Left lung (tissue), 10 donors: Measurements from ENCODE around the gene CSRP1. TPM values are rescaled to one million over a fixed set of nuclear protein-coding genes. Genes with fewer than 3 reads are reported as not detected.

Source experiments
- ATAC-seq: fragments of 200-7000 bp; cut with Tn5 transposase; one replicate; pipeline ENCODE4 v1.9.1; 2020; ENCODE audit warnings: moderate library complexity
- DNase-seq, 4 donors: peaks; one replicate each; pipeline ENCODE4 v3.0.0-alpha.2; 2013 to 2020
- H3K27ac ChIP-seq, 2 donors: fragments of 200-600 bp; sonication (generic) in 1 of 2; one replicate each; pipeline versions ENCODE4 v1.5.0 to v1.8.0; 2020 to 2021
- H3K27me3 ChIP-seq, 2 donors: fragments of 200-600 bp; sonication (generic) in 1 of 2; one replicate each; pipeline versions ENCODE4 v1.5.0 to v1.8.0; 2020 to 2021
- H3K36me3 ChIP-seq, 2 donors: fragments of 200-600 bp; sonication (generic) in 1 of 2; one replicate each; pipeline versions ENCODE4 v1.5.0 to v1.8.0; 2020 to 2021
- H3K4me1 ChIP-seq, 2 donors: fragments of 200-600 bp; one replicate each; pipeline ENCODE4 v1.8.0; 2021
- H3K4me3 ChIP-seq, 2 donors: fragments of 200-600 bp; sonication (generic) in 1 of 2; one replicate each; pipeline versions ENCODE4 v1.5.0 to v1.8.0; 2020 to 2021; ENCODE audit warnings: mild to moderate bottlenecking in 1 of 2
- H3K9me3 ChIP-seq, 2 donors: fragments of 200-600 bp; sonication (generic) in 1 of 2; one replicate each; pipeline versions ENCODE4 v1.5.0 to v1.8.0; 2020 to 2021
- intact Hi-C, 2 donors: fragments of 100-400 bp; cut with DNase I; formaldehyde crosslinking; loops; one replicate each; pipeline versions ENCODE4 v1.11.2 to v1.14.2; 2022
- polyA plus RNA-seq, 6 donors: library from polyadenylated mRNA; unstranded; fragments of 120-200 nt; gene quantifications; one replicate each; pipeline ENCODE4 v1.2.1, GENCODE V29; 2013; ENCODE audit not compliant: insufficient read length in 6 of 6
- total RNA-seq, 2 donors: library from RNA; stranded (reverse); fragmentation: NEBNext Ultra II Directional; extraction: Animal tissue kit (Norgen Biotek cat#: 25700); gene quantifications; one replicate each; pipeline ENCODE4 v1.2.1, GENCODE V29; 2021
- TF ChIP-seq, protein P1 (sequence below), 2 donors: fragments of 200-600 bp; sonication (generic) in 1 of 2; IDR thresholded peaks; one replicate each; pipeline versions ENCODE4 v1.5.0 to v1.8.0; 2021; ENCODE audit warnings: antibody characterized with exemption in 2 of 2
- donor health status: DM: no; HTN: yes; CAD: no.
- donor health status: DM: no; HTN: no; CAD: no.

Gene CSRP1
- total and polyA plus RNA-seq, 8 donors = 215 to 360 (median 254) TPM

- DNase-seq (no peak), ATAC-seq (no peak)
- Histone ChIP-seq H3K4me1 (peaks cover 26 to 78% of the 10 kb centered on the region in 2 donors), H3K36me3 (no peaks in the 10 kb centered on the region), H3K27me3 (peaks cover 0 to 37% of the 10 kb centered on the region in 2 donors), H3K27ac (peak overlapping the region in 1 of 2 donors; percentile 78), H3K9me3 (no peaks in the 10 kb centered on the region), H3K4me3 (no peak overlapping the region)
- TF ChIP-seq, protein P1, sequence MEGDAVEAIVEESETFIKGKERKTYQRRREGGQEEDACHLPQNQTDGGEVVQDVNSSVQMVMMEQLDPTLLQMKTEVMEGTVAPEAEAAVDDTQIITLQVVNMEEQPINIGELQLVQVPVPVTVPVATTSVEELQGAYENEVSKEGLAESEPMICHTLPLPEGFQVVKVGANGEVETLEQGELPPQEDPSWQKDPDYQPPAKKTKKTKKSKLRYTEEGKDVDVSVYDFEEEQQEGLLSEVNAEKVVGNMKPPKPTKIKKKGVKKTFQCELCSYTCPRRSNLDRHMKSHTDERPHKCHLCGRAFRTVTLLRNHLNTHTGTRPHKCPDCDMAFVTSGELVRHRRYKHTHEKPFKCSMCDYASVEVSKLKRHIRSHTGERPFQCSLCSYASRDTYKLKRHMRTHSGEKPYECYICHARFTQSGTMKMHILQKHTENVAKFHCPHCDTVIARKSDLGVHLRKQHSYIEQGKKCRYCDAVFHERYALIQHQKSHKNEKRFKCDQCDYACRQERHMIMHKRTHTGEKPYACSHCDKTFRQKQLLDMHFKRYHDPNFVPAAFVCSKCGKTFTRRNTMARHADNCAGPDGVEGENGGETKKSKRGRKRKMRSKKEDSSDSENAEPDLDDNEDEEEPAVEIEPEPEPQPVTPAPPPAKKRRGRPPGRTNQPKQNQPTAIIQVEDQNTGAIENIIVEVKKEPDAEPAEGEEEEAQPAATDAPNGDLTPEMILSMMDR (IDR thresholded peaks at IDR 0.05) = no peak
- intact Hi-C loops = no loop called here
These were observed 30.5 kb upstream of the CSRP1 start for GRCh38 chr1:201537467-201537866.

DNA sequence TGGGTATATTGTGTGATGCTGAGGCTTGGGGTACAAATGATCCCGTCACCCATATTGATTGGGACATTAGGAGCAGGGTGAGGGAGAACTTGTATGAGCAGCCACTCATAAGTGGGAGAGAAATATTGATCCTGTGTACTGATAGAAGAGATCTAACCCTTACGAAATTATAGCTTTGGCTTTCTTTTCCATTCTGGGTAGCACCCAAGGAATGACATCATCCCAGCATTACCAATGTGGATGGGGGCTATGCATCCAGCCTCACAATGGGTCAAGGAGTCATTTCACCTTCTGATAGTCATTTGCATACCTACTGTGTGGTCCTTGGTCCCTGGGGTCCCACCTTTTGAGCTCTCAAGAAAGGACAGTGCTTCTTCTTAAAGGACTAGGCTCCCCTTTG is 30.1 kb upstream of the CSRP1 start:
- Histone ChIP-seq H3K27ac (peak overlapping the region in 1 of 2 donors; percentile 63), H3K4me3 (no peak overlapping the region), H3K9me3 (no peaks in the 10 kb centered on the region), H3K27me3 (peaks cover 0 to 37% of the 10 kb centered on the region in 2 donors), H3K4me1 (peaks cover 27 to 73% of the 10 kb centered on the region in 2 donors), H3K36me3 (no peaks in the 10 kb centered on the region)
- ATAC-seq (no peak), DNase-seq (no peak)
- TF ChIP-seq, protein P1 (IDR thresholded peaks at IDR 0.05) = no peak
- intact Hi-C loops = no loop called here

GRCh38 chr1:201536558-201536957 is 29.6 kb upstream of the CSRP1 start:
- ATAC-seq (peak; percentile 22), DNase-seq (no peak)
- no peak overlapping the region for H3K4me3 ChIP-seq
- no peaks in the 10 kb centered on the region for H3K36me3 ChIP-seq
- peaks cover 31 to 69% of the 10 kb centered on the region in 2 donors for H3K4me1 ChIP-seq
- H3K9me3 ChIP-seq = no peaks in the 10 kb centered on the region
- TF ChIP-seq, protein P1 (IDR thresholded peaks at IDR 0.05) = no peak
- H3K27ac ChIP-seq = peak overlapping the region; percentile 33 to 63
- H3K27me3 ChIP-seq = peaks cover 0 to 37% of the 10 kb centered on the region in 2 donors
- intact Hi-C loops = no loop called here

DNA sequence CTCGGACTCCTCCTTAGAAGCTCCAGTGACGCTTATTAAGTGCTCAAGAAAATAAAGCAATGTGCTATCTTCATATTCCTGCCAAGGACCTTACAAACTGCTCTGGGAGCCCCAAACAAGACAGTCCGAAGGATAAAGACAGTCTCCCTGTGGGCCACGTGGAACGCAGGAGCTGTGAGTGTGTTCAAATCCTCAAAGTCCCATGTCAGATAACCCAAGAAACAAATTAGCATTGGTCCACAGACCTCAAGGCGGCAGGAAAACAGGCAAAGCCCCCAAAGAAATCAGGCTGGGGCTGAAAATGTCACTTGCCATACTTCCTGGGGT is 29.0 kb upstream of the CSRP1 start:
- Histone ChIP-seq H3K36me3 (no peaks in the 10 kb centered on the region), H3K27me3 (peaks cover 0 to 37% of the 10 kb centered on the region in 2 donors), H3K4me1 (peaks cover 35 to 62% of the 10 kb centered on the region in 2 donors), H3K9me3 (no peaks in the 10 kb centered on the region), H3K4me3 (no peak overlapping the region), H3K27ac (peak overlapping the region; percentile 33 to 63)
- ATAC-seq (no peak), DNase-seq (no peak)
- intact Hi-C loops = no loop called here
- TF ChIP-seq, protein P1 (IDR thresholded peaks at IDR 0.05) = no peak

DNA sequence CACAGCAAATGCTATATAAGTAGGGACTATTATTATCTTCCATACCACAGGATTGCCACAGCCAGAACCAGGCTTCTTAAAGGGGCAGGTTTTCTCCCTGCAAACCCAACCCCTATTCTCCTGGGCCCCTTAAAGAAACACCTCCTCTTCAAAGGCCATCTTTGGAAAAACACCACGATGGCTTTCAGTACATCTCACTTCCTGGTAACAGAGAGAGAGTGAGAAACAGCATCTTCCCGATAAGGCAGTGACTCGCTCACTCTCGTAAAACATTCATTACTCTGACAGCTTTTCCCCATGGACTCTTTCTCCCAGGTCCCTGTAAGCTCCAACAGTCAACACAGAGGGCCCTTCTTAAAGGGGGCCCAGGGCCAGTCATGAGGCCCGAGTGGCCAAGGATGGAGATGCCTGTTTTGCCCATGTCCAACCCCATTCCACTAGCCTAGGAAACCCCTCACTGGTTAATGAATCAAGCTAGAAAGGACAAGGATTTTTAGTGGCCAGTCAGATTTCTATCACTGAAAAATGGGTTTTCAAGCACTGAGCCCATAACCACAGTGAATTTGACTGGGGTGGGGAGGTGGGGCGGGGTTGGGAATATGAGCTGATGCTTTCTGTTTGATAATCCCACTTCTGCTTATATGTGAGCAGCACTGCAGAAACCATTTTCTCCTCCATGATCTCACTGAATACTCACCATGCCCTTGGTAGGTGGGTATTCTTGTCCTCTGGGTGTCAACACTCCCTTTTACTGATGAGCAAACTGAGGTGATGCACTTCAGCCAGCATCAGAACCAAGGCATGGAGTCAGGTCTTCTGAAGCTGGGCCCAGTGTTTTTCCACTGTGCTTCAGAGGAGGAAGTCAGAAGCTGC is 28.4 kb upstream of the CSRP1 start:
- ATAC-seq = no peak
- no peaks in the 10 kb centered on the region for H3K9me3 ChIP-seq
- peaks cover 31 to 56% of the 10 kb centered on the region in 2 donors for H3K4me1 ChIP-seq
- intact Hi-C loops = no loop called here
- no peak overlapping the region for H3K4me3 ChIP-seq
- H3K36me3 ChIP-seq = no peaks in the 10 kb centered on the region
- H3K27ac ChIP-seq = peak overlapping the region; percentile 33 to 63
- DNase-seq = no peak
- H3K27me3 ChIP-seq = peaks cover 0 to 36% of the 10 kb centered on the region in 2 donors
- TF ChIP-seq, protein P1 (IDR thresholded peaks at IDR 0.05) = no peak
